ENCODE data around the gene BTBD1. TPM values are rescaled to one million over a fixed set of nuclear protein-coding genes. Genes with fewer than 3 reads are reported as not detected.
A peak's percentile ranks its signal among the peaks of the same experiment; 100 is the strongest.
"Not testable (repeated sequence)": the region's sequence is repeated elsewhere in the genome, so short reads cannot be mapped to it uniquely, and the experiment has no call there.

Gene BTBD1
- total RNA-seq, 2 experiments from 2014 or later = 55.0 to 58.6 TPM

- H3K27me3 Mint-ChIP-seq = peaks cover 31% of the 10 kb centered on the region
- H3K4me1 Mint-ChIP-seq = peaks cover 6% of the 10 kb centered on the region
- DNase-seq = no peak
- no peaks in the 10 kb centered on the region for H3K9me3 Mint-ChIP-seq
- no peaks in the 10 kb centered on the region for H3K36me3 Mint-ChIP-seq (ENCODE audit: low read depth)
- no peak overlapping the region for H3K4me3 Mint-ChIP-seq
- H3K27ac Mint-ChIP-seq = no peak overlapping the region
- POLR2A ChIA-PET = no interaction called here
- CTCF ChIA-PET = no interaction called here
Measured at GRCh38 chr15:83087576-83087975, 20.5 kb upstream of the BTBD1 start.

- H3K9me3 Mint-ChIP-seq; POLR2A ChIA-PET; DNase-seq; H3K4me1 Mint-ChIP-seq; H3K27ac Mint-ChIP-seq; CTCF ChIA-PET; H3K4me3 Mint-ChIP-seq; H3K36me3 Mint-ChIP-seq (ENCODE audit: low read depth): not testable (repeated sequence)
- peaks cover 32% of the 10 kb centered on the region for H3K27me3 Mint-ChIP-seq
Measured at GRCh38 chr15:83085864-83086552, 19.0 kb upstream of the BTBD1 start.

- H3K4me3 Mint-ChIP-seq; POLR2A ChIA-PET; CTCF ChIA-PET; DNase-seq; H3K36me3 Mint-ChIP-seq (ENCODE audit: low read depth); H3K27ac Mint-ChIP-seq; H3K9me3 Mint-ChIP-seq: not testable (repeated sequence)
- Mint-ChIP-seq H3K4me1 (peaks cover 11% of the 10 kb centered on the region), H3K27me3 (peaks cover 31% of the 10 kb centered on the region)
Measured at GRCh38 chr15:83085461-83085860, 18.4 kb upstream of the BTBD1 start.

GRCh38 chr15:83082730-83083386 lies 15.8 kb upstream of the BTBD1 start:
- ChIA-PET POLR2A (no interaction called here), CTCF (interaction anchor here (1.1 kb wide), 1 partner anchor 552 kb away, joined by 3 read pairs; no protein-coding TSS in a partner anchor)
- H3K9me3 Mint-ChIP-seq = no peaks in the 10 kb centered on the region
- no peak for DNase-seq
- H3K4me1 Mint-ChIP-seq = peaks cover 11% of the 10 kb centered on the region
- no peaks in the 10 kb centered on the region for H3K36me3 Mint-ChIP-seq (ENCODE audit: low read depth)
- H3K4me3 Mint-ChIP-seq = no peak overlapping the region
- H3K27ac Mint-ChIP-seq = no peak overlapping the region
- peaks cover 41% of the 10 kb centered on the region for H3K27me3 Mint-ChIP-seq

GRCh38 chr15:83081256-83082014 lies 14.4 kb upstream of the BTBD1 start:
- POLR2A ChIA-PET = no interaction called here
- no peak for DNase-seq
- H3K4me1 Mint-ChIP-seq = peaks cover 11% of the 10 kb centered on the region

GRCh38 chr15:83078712-83079111 lies 11.7 kb upstream of the BTBD1 start:
- Mint-ChIP-seq H3K27me3 (peaks cover 47% of the 10 kb centered on the region), H3K4me1 (peaks cover 11% of the 10 kb centered on the region), H3K4me3 (no peak overlapping the region), H3K36me3 (ENCODE audit: low read depth) (peaks cover 4% of the 10 kb centered on the region), H3K9me3 (peaks cover 9% of the 10 kb centered on the region), H3K27ac (no peak overlapping the region)
- ChIA-PET POLR2A (interaction anchor here (1.1 kb wide), 1 partner anchor 38 kb away, joined by 3 read pairs; no protein-coding TSS in a partner anchor), CTCF (no interaction called here)
- no peak for DNase-seq

More at GRCh38 chr15:83081256-83082014, 14.4 kb upstream of the BTBD1 start:
- Mint-ChIP-seq H3K4me3 (no peak overlapping the region), H3K36me3 (ENCODE audit: low read depth) (no peaks in the 10 kb centered on the region), H3K9me3 (no peaks in the 10 kb centered on the region), H3K27ac (no peak overlapping the region), H3K27me3 (peaks cover 40% of the 10 kb centered on the region)
- CTCF ChIA-PET = interaction anchor here (1.1 to 2.2 kb wide), 2 partner anchors 71 to 551 kb away, joined by 3 to 7 read pairs; partner anchors contain the start of gene C15orf40

GRCh38 chr15:83077491-83078230 lies 10.6 kb upstream of the BTBD1 start:
- CTCF ChIA-PET = interaction anchor here (0.5 kb wide), 1 partner anchor 24 kb away, joined by 3 read pairs; no protein-coding TSS in a partner anchor
- peaks cover 46% of the 10 kb centered on the region for H3K27me3 Mint-ChIP-seq
- POLR2A ChIA-PET = interaction anchor here (0.7 kb wide), 1 partner anchor 13 kb away, joined by 3 read pairs; no protein-coding TSS in a partner anchor
- peaks cover 13% of the 10 kb centered on the region for H3K9me3 Mint-ChIP-seq
- no peak for DNase-seq
- H3K4me1 Mint-ChIP-seq = peaks cover 11% of the 10 kb centered on the region
- H3K36me3 Mint-ChIP-seq (ENCODE audit: low read depth) = peaks cover 6% of the 10 kb centered on the region
- no peak overlapping the region for H3K4me3 Mint-ChIP-seq
- no peak overlapping the region for H3K27ac Mint-ChIP-seq

GRCh38 chr15:83069211-83069642 lies 2.2 kb upstream of the BTBD1 start:
- H3K36me3 Mint-ChIP-seq (ENCODE audit: low read depth) = peaks cover 26% of the 10 kb centered on the region
- H3K9me3 Mint-ChIP-seq = peaks cover 13% of the 10 kb centered on the region
- ChIA-PET CTCF (interaction anchor here (0.7 to 3.3 kb wide), 2 partner anchors 58 to 83 kb away, joined by 4 to 19 read pairs; partner anchors contain the start of gene C15orf40), POLR2A (interaction anchor here (0.7 to 1.3 kb wide), 2 partner anchors 58 to 360 kb away, joined by 3 to 5 read pairs; partner anchors contain the start of gene C15orf40)
- not testable (repeated sequence) for H3K27me3 Mint-ChIP-seq, H3K4me3 Mint-ChIP-seq, H3K27ac Mint-ChIP-seq
- peak; percentile 31 for DNase-seq
- peaks cover 20% of the 10 kb centered on the region for H3K4me1 Mint-ChIP-seq

- Mint-ChIP-seq H3K27me3 (peaks cover 2% of the 10 kb centered on the region), H3K4me1 (peaks cover 20% of the 10 kb centered on the region), H3K36me3 (ENCODE audit: low read depth) (peaks cover 22% of the 10 kb centered on the region), H3K27ac (peak overlapping the region; percentile 45), H3K4me3 (peak overlapping the region; percentile 49), H3K9me3 (peaks cover 7% of the 10 kb centered on the region)
- no peak for DNase-seq
- ChIA-PET POLR2A (interaction anchor here (1.1 to 2.0 kb wide), 5 partner anchors 11 to 528 kb away, joined by 3 to 20 read pairs (median 7); partner anchors contain the start of genes C15orf40 and RPS17), CTCF (interaction anchor here (0.9 to 3.3 kb wide), 3 partner anchors 57 to 532 kb away, joined by 3 to 19 read pairs (median 6); partner anchors contain the start of gene C15orf40)
Measured at GRCh38 chr15:83068054-83068453, 1.0 kb upstream of the BTBD1 start.

- POLR2A ChIA-PET = interaction anchor here (0.6 to 2.0 kb wide), 12 partner anchors 10 to 527 kb away, joined by 3 to 20 read pairs (median 7); partner anchors contain the start of genes C15orf40, RAMAC, RPS17 and TM6SF1
- Mint-ChIP-seq H3K27me3 (peaks cover 2% of the 10 kb centered on the region), H3K27ac (peak overlapping the region; percentile 53), H3K9me3 (peaks cover 7% of the 10 kb centered on the region), H3K4me3 (no peak overlapping the region), H3K36me3 (ENCODE audit: low read depth) (peaks cover 22% of the 10 kb centered on the region), H3K4me1 (peaks cover 20% of the 10 kb centered on the region)
- CTCF ChIA-PET = interaction anchor here (0.9 to 3.3 kb wide), 4 partner anchors 11 to 532 kb away, joined by 3 to 19 read pairs (median 4); partner anchors contain the start of gene C15orf40
- no peak for DNase-seq
Measured at GRCh38 chr15:83067638-83067962, 548 bp upstream of the BTBD1 start.

GRCh38 chr15:83066034-83066733 lies 868 bp downstream of the BTBD1 start:
- DNase-seq = no peak
- Mint-ChIP-seq H3K27ac (peak overlapping the region; percentile 76), H3K4me3 (no peak overlapping the region), H3K36me3 (ENCODE audit: low read depth) (peaks cover 22% of the 10 kb centered on the region), H3K9me3 (peaks cover 7% of the 10 kb centered on the region), H3K27me3 (no peaks in the 10 kb centered on the region), H3K4me1 (peaks cover 20% of the 10 kb centered on the region)
- ChIA-PET CTCF (interaction anchor here (0.9 to 3.3 kb wide), 4 partner anchors 9 to 182 kb away, joined by 3 to 19 read pairs (median 4); partner anchors contain the start of gene C15orf40), POLR2A (interaction anchor here (0.9 to 2.0 kb wide), 16 partner anchors 9 to 526 kb away, joined by 3 to 20 read pairs (median 4); partner anchors contain the start of genes C15orf40, RAMAC, RPS17 and TM6SF1)
